CD4-positive, alpha-beta T cell (primary cell): ENCODE measurements around the gene PLPPR3. TPM values are rescaled to one million over a fixed set of nuclear protein-coding genes. Genes with fewer than 3 reads are reported as not detected.

Experiments used
- ATAC-seq: fragments of 200-7000 bp; cut with Tn5 transposase; one replicate; pipeline ENCODE4 v1.10.0; 2022; ENCODE audit warnings: mild to moderate bottlenecking; ENCODE audit not compliant: poor library complexity
- CTCF ChIA-PET: fragments of 350-600 bp; sonication (Branson Sonifier 250); formaldehyde crosslinking; loops from one replicate; lab custom pipeline; 2021; ENCODE audit warnings: antibody characterized with exemption, inconsistent platforms; lab: Charles Lee
- POLR2A ChIA-PET: fragments of 350-600 bp; sonication (Branson Sonifier 250); formaldehyde crosslinking; loops from one replicate; lab custom pipeline; 2021; ENCODE audit warnings: antibody characterized with exemption, inconsistent platforms; lab: Charles Lee
- DNase-seq, 14 experiments: peaks; one replicate each; pipeline ENCODE4 v3.0.0-alpha.2; 2013 to 2020; ENCODE audit warnings: mixed read lengths in 2 of 14
- H3K27ac ChIP-seq, 2 donors: one replicate each; pipeline versions ENCODE4 v1.5.1 to v1.7.0; 2013; ENCODE audit warnings: low read length in 2 of 2, low read depth in 1 of 2, mild to moderate bottlenecking in 1 of 2
- H3K27me3 ChIP-seq, 2 experiments: 1 replicate in 1 of 2; 2 replicates in 1 of 2; pipeline versions ENCODE4 v1.6.1 to v1.7.0; 2013; ENCODE audit warnings: low read length in 2 of 2, control low read depth in 1 of 2, mild to moderate bottlenecking in 1 of 2, moderate library complexity in 1 of 2; ENCODE audit not compliant: insufficient read depth in 2 of 2, control insufficient read depth in 1 of 2
- H3K36me3 ChIP-seq: one replicate; pipeline ENCODE4 v1.6.1; 2013; ENCODE audit warnings: low read length, control low read depth; ENCODE audit not compliant: insufficient read depth
- H3K4me1 ChIP-seq: one replicate; pipeline ENCODE4 v1.6.1; 2013; ENCODE audit warnings: low read length, control low read depth; ENCODE audit not compliant: insufficient read depth
- H3K4me3 ChIP-seq: one replicate; pipeline ENCODE4 v1.5.1; 2013; ENCODE audit warnings: mild to moderate bottlenecking, low read length, moderate library complexity
- H3K9me3 ChIP-seq, 2 experiments: 1 replicate in 1 of 2; 2 replicates in 1 of 2; pipeline versions ENCODE4 v1.6.1 to v1.7.0; 2013; ENCODE audit warnings: low read length in 2 of 2, mild to moderate bottlenecking in 2 of 2, control low read depth in 1 of 2, moderate library complexity in 1 of 2; ENCODE audit not compliant: control insufficient read depth in 1 of 2, insufficient read depth in 1 of 2
- H3K27ac Mint-ChIP-seq: one replicate; pipeline ENCODE4 v1.8.0; 2020; ENCODE audit warnings: mixed read lengths
- H3K27me3 Mint-ChIP-seq: one replicate; pipeline ENCODE4 v1.8.0; 2021; ENCODE audit warnings: mixed read lengths
- H3K36me3 Mint-ChIP-seq: one replicate; pipeline ENCODE4 v1.8.0; 2021; ENCODE audit warnings: low read depth, mixed read lengths
- H3K4me1 Mint-ChIP-seq: one replicate; pipeline ENCODE4 v1.8.0; 2021; ENCODE audit warnings: low read depth, mixed read lengths
- H3K4me3 Mint-ChIP-seq: one replicate; pipeline ENCODE4 v1.8.0; 2020; ENCODE audit warnings: mild to moderate bottlenecking, mixed read lengths
- H3K9me3 Mint-ChIP-seq: one replicate; pipeline ENCODE4 v1.8.0; 2020; ENCODE audit warnings: mixed read lengths
- CTCF ChIP-seq: fragments of 200-600 bp; IDR thresholded peaks from one replicate; pipeline ENCODE4 v1.8.0; 2022; ENCODE audit warnings: antibody characterized with exemption, mild to moderate bottlenecking
- intact Hi-C, 2 experiments: fragments of 100-400 bp; cut with DNase I in 1 of 2; cut with micrococcal nuclease in 1 of 2; formaldehyde crosslinking; loops; one replicate each; pipeline versions ENCODE4 v1.15.1 to v1.9.0; 2023 to 2025; cut with DNase I, micrococcal nuclease
- total RNA-seq, 174 experiments: library from RNA in 2 of 174; stranded (reverse) in 2 of 174; gene quantifications; one replicate each; pipeline ENCODE4 v1.2.3 and lab custom pipeline; 2021 to 2026

PLPPR3 gene
- total RNA-seq, 2 experiments from 2014 or later, result not detected

- Histone ChIP-seq H3K9me3 (peaks cover 0 to 11% of the 10 kb centered on the region in 2 experiments), H3K4me3 (no peak overlapping the region), H3K36me3 (peaks cover 38% of the 10 kb centered on the region), H3K27ac (no peak overlapping the region), H3K4me1 (no peaks in the 10 kb centered on the region), H3K27me3 (no peaks in the 10 kb centered on the region)
- no peaks in the 10 kb centered on the region for H3K27me3 Mint-ChIP-seq
- H3K27ac Mint-ChIP-seq, result peak overlapping the region; percentile 20
- no peak for ATAC-seq
- ChIA-PET CTCF (interaction anchor here (0.6 kb wide), 1 partner anchor 159 kb away, joined by 3 read pairs; no protein-coding TSS in a partner anchor), POLR2A (no interaction called here)
- no peaks in the 10 kb centered on the region for H3K4me1 Mint-ChIP-seq
- no peak for DNase-seq
- intact Hi-C loops, result no loop called here
- H3K4me3 Mint-ChIP-seq, result no peak overlapping the region
- TF ChIP-seq CTCF, result no peak
- peaks cover 50% of the 10 kb centered on the region for H3K36me3 Mint-ChIP-seq
- H3K9me3 Mint-ChIP-seq, result no peaks in the 10 kb centered on the region
Observed at GRCh38 chr19:813219-814151, 8.3 kb downstream of the PLPPR3 start.

- H3K4me1 Mint-ChIP-seq, result no peaks in the 10 kb centered on the region
- no peak for ATAC-seq
- H3K27me3 Mint-ChIP-seq, result no peaks in the 10 kb centered on the region
- DNase-seq, result no peak
- no peak for TF ChIP-seq CTCF
- H3K4me3 ChIP-seq, result no peak overlapping the region
- no peak overlapping the region for H3K27ac Mint-ChIP-seq
- H3K4me1 ChIP-seq, result no peaks in the 10 kb centered on the region
- peaks cover 0 to 11% of the 10 kb centered on the region in 2 experiments for H3K9me3 ChIP-seq
- POLR2A ChIA-PET, result no interaction called here
- H3K27ac ChIP-seq, result no peak overlapping the region
- no peak overlapping the region for H3K4me3 Mint-ChIP-seq
- no peaks in the 10 kb centered on the region for H3K27me3 ChIP-seq
- H3K36me3 Mint-ChIP-seq, result peaks cover 54% of the 10 kb centered on the region
- no peaks in the 10 kb centered on the region for H3K9me3 Mint-ChIP-seq
- intact Hi-C loops, result no loop called here
- CTCF ChIA-PET, result interaction anchor here (0.6 kb wide), 1 partner anchor 160 kb away, joined by 3 read pairs; no protein-coding TSS in a partner anchor
- peaks cover 45% of the 10 kb centered on the region for H3K36me3 ChIP-seq
Observed at GRCh38 chr19:812747-813218, 9.0 kb downstream of the PLPPR3 start.

GRCh38 chr19:812049-812746 lies 9.6 kb downstream of the PLPPR3 start:
- ChIA-PET POLR2A (no interaction called here), CTCF (no interaction called here)
- no peaks in the 10 kb centered on the region for H3K27me3 ChIP-seq
- H3K36me3 ChIP-seq, result peaks cover 50% of the 10 kb centered on the region
- TF ChIP-seq CTCF, result no peak
- DNase-seq (no peak), ATAC-seq (no peak)
- H3K27ac Mint-ChIP-seq, result no peak overlapping the region
- H3K9me3 ChIP-seq, result peaks cover 0 to 11% of the 10 kb centered on the region in 2 experiments
- no peak overlapping the region for H3K27ac ChIP-seq
- H3K4me1 Mint-ChIP-seq, result peaks cover 5% of the 10 kb centered on the region
- H3K9me3 Mint-ChIP-seq, result no peaks in the 10 kb centered on the region
- peaks cover 59% of the 10 kb centered on the region for H3K36me3 Mint-ChIP-seq
- intact Hi-C loops, result no loop called here
- H3K4me1 ChIP-seq, result no peaks in the 10 kb centered on the region
- no peak overlapping the region for H3K4me3 ChIP-seq
- H3K4me3 Mint-ChIP-seq, result no peak overlapping the region
- H3K27me3 Mint-ChIP-seq, result no peaks in the 10 kb centered on the region
